ENCODE results near the gene GDI2.

Gene GDI2

DNA sequence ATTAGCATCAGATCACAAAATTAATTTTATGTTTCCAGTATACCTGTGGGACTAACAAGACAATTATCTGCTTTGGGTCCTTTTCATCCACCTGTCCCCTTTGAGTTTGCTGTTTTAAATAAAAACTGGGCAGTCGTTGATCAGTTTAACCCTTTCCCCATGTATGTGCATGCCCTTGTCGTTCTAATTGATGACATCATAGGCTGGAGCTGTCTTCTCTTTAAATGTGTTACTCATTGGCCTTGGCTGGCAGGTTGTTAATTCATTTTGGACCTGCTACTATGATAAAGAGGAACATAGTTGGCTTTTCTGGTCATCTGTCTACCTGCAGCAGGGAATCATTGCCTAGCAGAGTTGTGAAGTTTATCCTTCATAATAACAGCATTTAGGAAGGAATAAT is 74.8 kb downstream of the GDI2 start:
- no peak for DNase-seq

DNA sequence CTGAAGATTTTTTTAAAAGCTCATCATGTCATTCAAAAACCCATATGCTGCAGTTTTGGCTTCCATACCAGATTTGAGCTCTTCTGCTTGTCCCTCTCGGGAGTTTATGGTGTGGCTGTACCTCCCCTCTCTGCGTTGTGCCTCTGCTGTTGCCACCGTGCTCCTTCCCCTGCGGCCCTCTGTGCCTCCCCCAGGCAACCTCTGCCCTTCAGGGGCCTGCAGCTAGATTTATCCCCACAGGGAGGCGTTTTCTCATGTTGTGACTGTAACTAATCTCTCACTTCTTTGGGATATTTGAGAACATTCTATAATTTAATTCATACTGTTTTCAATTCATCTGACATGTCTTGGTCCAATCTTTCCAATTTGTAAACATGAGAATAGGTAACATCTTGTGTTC is 75.9 kb downstream of the GDI2 start:
- DNase-seq = no peak

DNA sequence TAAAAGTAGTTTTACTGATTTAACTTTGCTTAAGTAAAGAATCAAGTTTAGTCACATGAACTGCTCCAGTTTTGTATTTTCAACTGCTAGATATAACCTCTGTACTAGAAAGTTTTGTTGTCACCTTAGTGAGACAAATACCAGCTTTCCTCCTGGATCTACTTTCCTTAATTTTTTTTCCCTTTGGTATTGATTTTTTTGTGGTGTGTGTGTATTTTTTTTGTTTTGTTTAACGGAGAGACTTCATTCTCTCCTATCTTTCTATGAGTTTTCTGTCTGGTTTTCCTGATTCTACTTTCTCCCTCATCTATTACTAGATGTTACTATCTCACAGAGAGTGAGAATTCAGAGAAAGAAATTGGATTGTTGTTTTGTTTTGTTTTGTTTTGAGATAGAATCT is 76.6 kb downstream of the GDI2 start:
- no peak for DNase-seq

DNA sequence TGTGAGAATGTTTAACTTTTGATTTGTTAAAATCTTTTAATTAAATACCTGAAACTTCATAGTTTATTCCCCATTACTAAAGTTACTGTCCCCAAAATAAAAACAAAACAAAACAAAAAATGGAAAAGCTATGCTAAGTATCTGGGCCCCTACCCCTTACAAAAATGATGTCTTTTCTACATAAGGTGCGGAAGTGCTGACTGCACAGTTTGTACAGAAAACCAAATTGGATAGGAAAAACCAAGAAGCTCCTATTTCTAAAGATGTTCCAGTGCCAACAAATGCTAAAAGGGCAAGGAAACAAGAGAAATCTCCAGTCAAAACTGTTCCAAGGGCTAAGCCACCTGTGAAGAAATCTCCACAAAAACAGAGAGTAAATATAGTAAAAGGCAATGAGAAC is 78.1 kb downstream of the GDI2 start:
- DNase-seq = no peak

DNA sequence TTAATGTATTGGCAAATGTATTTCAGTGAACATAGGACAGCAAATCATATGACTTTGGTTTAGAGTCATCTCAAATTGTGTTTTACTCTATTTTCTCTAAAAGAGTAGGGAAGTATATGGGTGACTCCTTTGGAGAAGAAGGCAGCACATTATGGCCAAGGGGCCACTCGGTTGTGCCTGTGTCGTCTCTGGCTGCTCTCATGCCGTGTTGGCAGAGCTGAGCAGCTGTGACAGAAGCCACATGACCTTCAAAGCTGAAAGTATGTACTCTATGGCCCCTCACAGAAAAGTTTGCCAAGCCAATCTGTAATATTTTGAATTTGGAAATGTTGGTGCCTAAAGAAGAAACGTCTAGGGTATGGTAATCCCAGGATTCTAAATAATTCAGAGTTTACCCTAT is 81.1 kb downstream of the GDI2 start:
- DNase-seq = no peak

DNA sequence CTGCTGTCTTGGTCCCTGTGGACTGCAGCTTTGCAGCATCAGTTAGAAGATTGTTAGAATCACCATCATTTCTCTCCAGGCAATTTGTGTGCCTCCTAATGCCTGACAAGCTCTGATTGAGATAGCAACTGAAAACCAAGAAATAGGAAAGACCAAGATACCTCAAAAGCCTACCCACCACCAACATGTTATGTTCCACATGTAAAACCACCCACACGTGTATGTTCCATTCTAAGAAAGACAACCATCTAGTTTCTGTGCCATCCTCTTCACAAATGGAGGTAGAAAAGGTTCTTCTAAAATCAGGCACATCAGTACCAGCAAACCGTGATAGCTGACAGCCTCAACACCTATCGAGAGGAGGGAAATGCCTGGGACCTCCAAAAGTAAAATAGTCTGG is 81.7 kb downstream of the GDI2 start:
- DNase-seq = no peak

DNA sequence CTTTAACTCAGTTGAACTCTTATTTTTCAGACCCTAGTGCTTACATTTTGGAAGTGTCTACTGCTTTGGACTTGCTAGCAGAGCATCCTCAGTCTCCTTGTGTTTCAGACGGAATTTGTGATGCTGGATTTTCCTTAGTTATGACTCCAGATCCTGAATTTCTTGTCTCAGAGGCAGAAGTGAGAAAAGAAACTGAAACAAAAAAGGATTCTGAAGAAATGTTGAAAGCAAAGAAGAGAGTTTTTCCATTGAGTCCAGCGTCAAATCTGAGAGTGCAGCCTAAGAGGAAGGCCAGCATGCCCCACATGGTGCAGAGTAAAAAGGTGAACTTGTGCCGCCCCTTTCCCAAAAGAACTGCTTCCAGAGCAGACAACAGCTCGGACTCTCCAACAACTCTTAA is 82.5 kb downstream of the GDI2 start:
- DNase-seq = no peak

DNA sequence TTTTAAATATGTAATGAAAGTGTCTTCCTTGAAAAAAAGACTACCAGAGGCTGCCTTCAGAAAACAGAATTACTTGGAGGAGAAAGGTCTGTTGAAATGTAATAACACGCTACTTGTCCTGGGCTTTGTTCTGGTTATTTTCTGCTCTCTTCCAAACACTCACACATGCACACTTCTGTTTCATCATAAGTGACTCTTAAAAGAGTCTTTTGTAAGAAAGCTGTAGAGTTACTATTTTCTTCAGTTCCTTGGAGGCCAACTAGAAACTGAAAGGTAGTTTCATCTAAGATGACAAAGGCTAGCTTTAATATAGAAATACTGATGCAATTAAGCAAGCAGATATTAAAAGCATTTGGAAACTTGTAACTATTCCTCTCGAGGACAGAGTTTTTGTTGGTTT is 89.5 kb downstream of the GDI2 start:
- no peak for DNase-seq

DNA sequence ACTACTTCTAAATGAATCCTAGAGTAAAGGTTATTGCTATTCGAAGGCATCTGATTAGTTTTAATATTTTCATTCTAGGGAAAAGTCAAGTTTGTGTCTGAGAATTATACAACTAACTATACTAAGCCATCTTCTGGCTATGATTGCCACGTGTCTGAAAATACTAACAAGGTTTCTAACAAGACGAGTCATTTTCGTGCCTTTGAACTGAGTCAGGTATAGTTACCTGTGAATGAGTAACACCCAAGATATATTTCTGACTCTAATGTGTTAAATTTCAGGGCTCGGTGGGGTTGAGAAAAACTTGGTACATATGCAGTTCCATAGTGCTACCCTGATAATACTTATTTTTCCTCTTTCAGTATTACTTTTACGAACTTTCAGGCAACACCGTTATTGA is 93.1 kb downstream of the GDI2 start:
- DNase-seq = no peak

DNA sequence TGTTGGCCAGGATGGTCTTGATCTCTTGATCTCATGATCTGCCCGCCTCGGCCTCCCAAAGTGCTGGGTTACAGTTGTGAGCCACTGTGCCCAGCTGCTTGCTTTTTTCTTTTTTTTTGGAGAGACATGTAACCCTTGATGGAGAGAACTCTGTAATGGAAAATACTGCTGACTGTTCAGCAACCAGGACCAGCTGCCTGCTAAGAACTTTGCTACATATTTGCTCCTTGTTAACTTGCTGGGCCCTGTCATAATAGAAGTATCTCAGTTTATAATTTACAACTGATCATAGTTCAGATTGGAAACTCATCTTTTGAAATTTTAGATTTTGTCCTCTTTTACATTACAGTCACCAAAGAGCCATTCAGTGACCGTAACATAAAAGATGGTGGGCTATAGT is 93.7 kb downstream of the GDI2 start:
- DNase-seq = no peak

Measured in NCI-H2171 (cell line).